Sigmoid colon (tissue), 7 donors: ENCODE data around the gene MCC. TPM values are rescaled to one million over a fixed set of nuclear protein-coding genes. Genes with fewer than 3 reads are reported as not detected.

Experiments used
- DNase-seq: peaks from one replicate; pipeline ENCODE4 v3.0.0-alpha.2; 2019
- H3K27ac ChIP-seq, 4 donors: fragments of 200-600 bp; sonication (generic); one replicate each; pipeline ENCODE4 v1.5.1; 2016 to 2019; ENCODE audit warnings: mild to moderate bottlenecking in 1 of 4
- H3K27me3 ChIP-seq, 3 donors: fragments of 200-600 bp; sonication (generic); one replicate each; pipeline ENCODE4 v1.5.1; 2019; ENCODE audit warnings: mild to moderate bottlenecking in 1 of 3
- H3K36me3 ChIP-seq, 4 donors: fragments of 200-600 bp; sonication (generic); one replicate each; pipeline ENCODE4 v1.5.1; 2016 to 2019
- H3K4me1 ChIP-seq, 4 donors: fragments of 200-600 bp; sonication (generic); one replicate each; pipeline ENCODE4 v1.5.1; 2017 to 2019
- H3K4me3 ChIP-seq, 4 donors: fragments of 200-600 bp; sonication (generic); one replicate each; pipeline ENCODE4 v1.5.1; 2017 to 2019; ENCODE audit warnings: mild to moderate bottlenecking in 2 of 4, moderate library complexity in 1 of 4
- H3K9me3 ChIP-seq, 4 donors: fragments of 200-600 bp in 3 of 4; sonication (generic) in 3 of 4; one replicate each; pipeline versions ENCODE4 v1.5.1 to v1.6.1; 2013 to 2019
- EP300 ChIP-seq, 4 donors: sonication (generic); formaldehyde crosslinking; IDR thresholded peaks; one replicate each; pipeline ENCODE4 v1.6.1; 2017; ENCODE audit warnings: antibody characterized with exemption in 4 of 4
- POLR2A ChIP-seq, 2 donors: fragments of 450-650 bp; IDR thresholded peaks; one replicate each; pipeline ENCODE4 v1.6.1; 2016; ENCODE audit warnings: antibody characterized with exemption in 2 of 2, mild to moderate bottlenecking in 2 of 2, moderate library complexity in 2 of 2
- POLR2AphosphoS5 ChIP-seq, 4 donors: sonication (generic); formaldehyde crosslinking; IDR thresholded peaks; one replicate each; pipeline ENCODE4 v1.6.1; 2017; ENCODE audit warnings: antibody characterized with exemption in 4 of 4
- WGBS, 2 donors: extraction: QIAGEN DNeasy Blood & Tissue Kit; methylation state at CpG; one replicate each; pipeline ENCODE4 v1.1.7; 2013; 5-methylcytosine and 5-hydroxymethylcytosine counted together
- intact Hi-C: fragments of 100-400 bp; cut with DNase I; formaldehyde crosslinking; loops from one replicate; pipeline ENCODE4 v1.15.1; 2023
- polyA plus RNA-seq, 3 donors: library from polyadenylated mRNA; stranded (reverse); fragments of 200-250 nt; gene quantifications; one replicate each; pipeline ENCODE4 v1.2.3, GENCODE V29; 2013
- total RNA-seq, 4 donors: library from RNA; depleted of rRNA; stranded (reverse); fragments of >200 nt; gene quantifications; one replicate each; pipeline ENCODE4 v1.1.0, GENCODE V29; 2016
- TF ChIP-seq, protein P1 (sequence below), 4 experiments: fragments of 450-650 bp in 3 of 4; fragments of 200-600 bp in 1 of 4; IDR thresholded peaks; one replicate each; pipeline ENCODE4 v1.5.1; 2016 to 2019; ENCODE audit warnings: antibody characterized with exemption in 4 of 4, mild to moderate bottlenecking in 3 of 4, moderate library complexity in 2 of 4
- donor health status: healthy with polysubstance abuse.
- donor health status: Bipolar disorder and iron deficiency.
- donor health status: healthy.

The MCC gene
- total and polyA plus RNA-seq, 7 donors = 0.69 to 14.0 (median 9.1) TPM

DNA sequence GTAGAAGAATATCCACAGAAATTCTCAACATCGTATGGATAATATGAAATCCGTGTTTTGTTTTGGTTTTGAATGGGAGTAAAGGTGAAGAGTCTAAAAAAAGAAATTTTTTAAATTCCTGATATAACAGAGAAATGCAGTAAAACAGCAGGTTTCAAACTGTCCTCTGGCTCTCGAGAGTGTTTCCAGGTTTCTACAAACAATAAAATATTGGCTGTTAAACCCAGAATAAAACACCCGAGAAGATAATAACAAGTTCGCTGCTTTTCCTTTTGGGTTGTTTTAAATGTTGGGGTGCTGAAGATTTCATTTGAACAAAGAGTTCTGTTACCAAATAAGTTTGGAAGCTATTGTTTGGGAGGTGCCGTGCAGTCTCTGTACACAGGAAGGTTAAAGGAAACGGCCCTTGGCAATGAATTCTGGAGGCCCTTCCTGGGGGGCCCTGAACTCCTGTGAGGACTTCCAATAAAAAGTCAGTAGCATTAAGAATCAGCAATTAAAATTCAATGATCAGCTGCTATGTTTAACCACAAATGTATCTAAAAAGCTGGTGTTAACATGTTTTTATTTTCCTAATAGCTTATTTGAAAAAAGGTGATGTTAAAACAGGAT is 269.2 kb downstream of the MCC start:
- Histone ChIP-seq H3K27me3 (no peaks in the 10 kb centered on the region), H3K36me3 (no peaks in the 10 kb centered on the region), H3K27ac (no peak overlapping the region), H3K9me3 (no peaks in the 10 kb centered on the region), H3K4me3 (no peak overlapping the region), H3K4me1 (peaks cover 0 to 11% (median 0%) of the 10 kb centered on the region in 4 donors)
- DNase-seq = no peak
- TF ChIP-seq POLR2A (IDR thresholded peaks at IDR 0.05) = no peak
- no peak for TF ChIP-seq EP300 (IDR thresholded peaks at IDR 0.05)
- TF ChIP-seq, protein P1, sequence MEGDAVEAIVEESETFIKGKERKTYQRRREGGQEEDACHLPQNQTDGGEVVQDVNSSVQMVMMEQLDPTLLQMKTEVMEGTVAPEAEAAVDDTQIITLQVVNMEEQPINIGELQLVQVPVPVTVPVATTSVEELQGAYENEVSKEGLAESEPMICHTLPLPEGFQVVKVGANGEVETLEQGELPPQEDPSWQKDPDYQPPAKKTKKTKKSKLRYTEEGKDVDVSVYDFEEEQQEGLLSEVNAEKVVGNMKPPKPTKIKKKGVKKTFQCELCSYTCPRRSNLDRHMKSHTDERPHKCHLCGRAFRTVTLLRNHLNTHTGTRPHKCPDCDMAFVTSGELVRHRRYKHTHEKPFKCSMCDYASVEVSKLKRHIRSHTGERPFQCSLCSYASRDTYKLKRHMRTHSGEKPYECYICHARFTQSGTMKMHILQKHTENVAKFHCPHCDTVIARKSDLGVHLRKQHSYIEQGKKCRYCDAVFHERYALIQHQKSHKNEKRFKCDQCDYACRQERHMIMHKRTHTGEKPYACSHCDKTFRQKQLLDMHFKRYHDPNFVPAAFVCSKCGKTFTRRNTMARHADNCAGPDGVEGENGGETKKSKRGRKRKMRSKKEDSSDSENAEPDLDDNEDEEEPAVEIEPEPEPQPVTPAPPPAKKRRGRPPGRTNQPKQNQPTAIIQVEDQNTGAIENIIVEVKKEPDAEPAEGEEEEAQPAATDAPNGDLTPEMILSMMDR (IDR thresholded peaks at IDR 0.05) = no peak
- TF ChIP-seq POLR2AphosphoS5 (IDR thresholded peaks at IDR 0.05) = no peak
- intact Hi-C loops = no loop called here
- WGBS, 2 donors = 68 to 74% methylated on average over 7 of the region's 7 CpGs

GRCh38 chr5:113218200-113218599 is 270.1 kb downstream of the MCC start:
- Histone ChIP-seq H3K4me1 (peaks cover 0 to 11% (median 0%) of the 10 kb centered on the region in 4 donors), H3K27ac (peak overlapping the region in 2 of 4 donors; percentile 11 to 23), H3K9me3 (no peaks in the 10 kb centered on the region), H3K36me3 (no peaks in the 10 kb centered on the region), H3K4me3 (no peak overlapping the region), H3K27me3 (no peaks in the 10 kb centered on the region)
- intact Hi-C loops = no loop called here
- 74 to 80% methylated on average over 8 of the region's 8 CpGs for WGBS, 2 donors
- DNase-seq = no peak
- TF ChIP-seq POLR2A (IDR thresholded peaks at IDR 0.05) (no peak), POLR2AphosphoS5 (IDR thresholded peaks at IDR 0.05) (no peak), EP300 (IDR thresholded peaks at IDR 0.05) (no peak)
- TF ChIP-seq, protein P1 (IDR thresholded peaks at IDR 0.05) = no peak

GRCh38 chr5:113217619-113218184 is 270.6 kb downstream of the MCC start:
- no peak for DNase-seq
- peaks cover 0 to 14% (median 0%) of the 10 kb centered on the region in 4 donors for H3K4me1 ChIP-seq
- 75 to 80% methylated on average over 9 of the region's 9 CpGs for WGBS, 2 donors
- TF ChIP-seq, protein P1 (IDR thresholded peaks at IDR 0.05) = no peak
- TF ChIP-seq POLR2AphosphoS5 (IDR thresholded peaks at IDR 0.05) = no peak
- no peak for TF ChIP-seq POLR2A (IDR thresholded peaks at IDR 0.05)
- TF ChIP-seq EP300 (IDR thresholded peaks at IDR 0.05) = no peak
- intact Hi-C loops = no loop called here
- no peak overlapping the region for H3K4me3 ChIP-seq
- H3K9me3 ChIP-seq = no peaks in the 10 kb centered on the region
- no peaks in the 10 kb centered on the region for H3K27me3 ChIP-seq
- peak overlapping the region in 2 of 4 donors; percentile 11 to 23 for H3K27ac ChIP-seq
- H3K36me3 ChIP-seq = no peaks in the 10 kb centered on the region

DNA sequence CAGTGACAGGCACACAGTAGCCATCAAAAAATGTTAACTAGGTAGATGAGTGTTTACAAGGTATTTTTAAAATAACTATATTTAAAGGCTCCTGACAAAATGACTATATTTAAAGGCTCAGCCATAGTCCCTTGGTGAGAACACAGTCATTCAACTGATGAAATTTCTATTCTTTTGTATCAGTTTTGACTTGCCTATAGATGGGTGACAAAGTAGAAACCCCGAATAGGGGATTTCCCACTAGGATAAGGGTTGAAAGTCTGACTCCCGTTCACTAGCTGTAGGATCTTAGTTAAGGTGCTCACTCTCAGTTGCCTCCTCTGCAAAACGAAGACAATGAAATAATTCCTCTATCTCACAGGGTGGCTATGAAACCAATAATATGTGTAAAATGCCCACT is 271.7 kb downstream of the MCC start:
- 81 to 90% methylated on average over 3 of the region's 3 CpGs for WGBS, 2 donors
- no peak for TF ChIP-seq EP300 (IDR thresholded peaks at IDR 0.05)
- TF ChIP-seq POLR2A (IDR thresholded peaks at IDR 0.05) = no peak
- no peak for TF ChIP-seq POLR2AphosphoS5 (IDR thresholded peaks at IDR 0.05)
- TF ChIP-seq, protein P1 (IDR thresholded peaks at IDR 0.05) = no peak
- no peaks in the 10 kb centered on the region for H3K36me3 ChIP-seq
- no peak overlapping the region for H3K4me3 ChIP-seq
- no peak for DNase-seq
- intact Hi-C loops = no loop called here
- H3K27ac ChIP-seq = no peak overlapping the region
- no peaks in the 10 kb centered on the region for H3K9me3 ChIP-seq
- H3K4me1 ChIP-seq = peaks cover 0 to 21% (median 0%) of the 10 kb centered on the region in 4 donors
- H3K27me3 ChIP-seq = no peaks in the 10 kb centered on the region
